HG03558 (cell line): ENCODE measurements around the gene CENPH.
"Not testable (repeated sequence)": the region's sequence is repeated elsewhere in the genome, so short reads cannot be mapped to it uniquely, and the experiment has no call there.

Experiments used
- ATAC-seq: cut with Tn5 transposase; IDR thresholded peaks from one replicate; pipeline ENCODE4 v1.9.1; 2021; ENCODE audit warnings: moderate number of reproducible peaks; ENCODE audit not compliant: unreplicated experiment; ENCODE audit errors: extremely low read depth

Gene CENPH

DNA sequence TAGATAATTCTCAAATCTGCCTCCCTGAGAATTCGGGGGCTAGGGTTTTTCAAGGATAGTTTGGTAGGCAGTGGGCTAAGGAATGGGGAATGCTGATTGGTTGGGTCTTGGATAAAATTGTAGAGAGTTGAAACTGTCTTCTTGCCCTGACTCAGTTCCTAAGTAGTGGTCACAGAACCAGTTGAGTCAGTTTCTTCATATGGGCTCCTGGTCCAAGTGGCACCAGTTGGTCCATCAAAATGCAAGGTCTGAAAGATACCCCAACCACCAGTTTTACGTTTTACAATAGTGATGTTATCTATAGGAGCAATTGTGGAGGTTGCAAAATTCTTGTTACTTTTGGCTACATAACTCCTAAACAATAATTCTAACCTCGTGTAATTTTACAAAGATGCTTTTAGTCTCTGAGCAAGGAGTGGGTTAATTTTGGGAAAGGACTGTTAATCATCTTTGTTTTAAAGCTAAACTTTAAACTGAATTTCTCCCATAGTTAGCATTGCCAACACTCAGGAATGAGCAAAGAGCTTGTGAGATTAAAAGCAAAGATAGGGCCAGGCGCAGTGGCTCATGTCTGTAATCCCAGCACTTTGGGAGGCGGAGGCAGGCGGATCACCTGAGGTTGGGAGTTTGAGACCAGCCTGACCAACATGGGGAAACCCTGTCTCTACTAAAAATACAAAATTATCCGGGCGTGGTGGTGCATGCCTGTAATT lies 53.0 kb downstream of the CENPH start:
- ATAC-seq, result no peak

DNA sequence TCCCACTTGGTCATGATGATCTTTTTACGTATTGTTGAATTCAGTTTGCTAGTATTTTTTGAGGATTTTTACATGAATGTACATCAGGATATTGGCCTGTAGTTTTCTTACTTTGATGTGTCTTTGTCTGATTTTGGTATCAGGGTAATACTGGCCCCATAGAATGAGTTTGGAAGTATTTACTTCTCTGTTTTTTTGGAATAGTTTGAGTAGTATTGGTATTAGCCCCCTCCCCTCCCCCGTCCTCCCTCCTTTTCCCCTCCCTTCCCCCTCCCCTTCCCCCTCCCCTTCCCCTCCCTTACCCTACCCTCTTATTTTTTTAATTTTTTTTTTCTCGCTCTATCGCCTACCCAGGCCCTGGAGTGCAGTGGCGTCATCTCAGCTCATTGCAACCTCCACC lies 55.6 kb downstream of the CENPH start:
- ATAC-seq, result no peak

DNA sequence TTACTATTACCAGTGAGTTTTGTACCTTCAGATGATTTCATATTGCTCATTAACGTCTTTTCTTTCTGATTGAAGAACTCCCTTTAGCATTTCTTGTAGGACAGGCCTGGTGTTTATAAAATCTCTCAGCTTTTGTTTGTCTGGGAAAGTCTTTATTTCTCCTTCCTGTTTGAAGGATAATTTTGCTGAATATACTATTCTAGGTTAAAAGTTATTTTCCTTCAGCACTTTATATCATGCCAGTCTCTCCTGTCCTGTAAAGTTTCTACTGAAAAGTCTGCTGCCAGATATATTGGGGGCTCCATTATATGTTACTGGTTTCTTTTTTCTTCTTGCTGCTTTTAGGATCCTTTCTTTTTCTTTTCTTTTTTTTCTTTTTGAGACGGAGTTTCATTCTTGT lies 58.6 kb downstream of the CENPH start:
- no peak for ATAC-seq

DNA sequence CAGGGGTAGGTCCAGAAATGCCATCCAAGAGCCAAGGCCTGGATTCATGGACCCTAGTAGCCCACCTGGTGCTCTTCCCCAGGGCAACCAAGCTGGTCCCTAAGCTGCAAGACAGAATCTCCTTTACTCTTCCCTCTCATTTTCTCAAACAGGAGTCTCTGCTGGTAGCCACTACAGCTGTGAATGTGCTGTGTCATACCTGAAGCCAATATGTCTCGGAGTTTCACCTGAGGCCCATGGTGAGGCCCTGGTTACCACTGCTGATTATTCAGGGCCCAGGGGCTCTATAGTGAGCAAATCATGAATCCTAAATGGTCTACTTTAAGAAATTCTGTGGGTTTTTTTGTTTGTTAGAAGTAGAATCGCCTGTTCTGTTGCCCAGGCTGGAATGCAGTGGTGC lies 61.2 kb downstream of the CENPH start:
- ATAC-seq, result no peak

DNA sequence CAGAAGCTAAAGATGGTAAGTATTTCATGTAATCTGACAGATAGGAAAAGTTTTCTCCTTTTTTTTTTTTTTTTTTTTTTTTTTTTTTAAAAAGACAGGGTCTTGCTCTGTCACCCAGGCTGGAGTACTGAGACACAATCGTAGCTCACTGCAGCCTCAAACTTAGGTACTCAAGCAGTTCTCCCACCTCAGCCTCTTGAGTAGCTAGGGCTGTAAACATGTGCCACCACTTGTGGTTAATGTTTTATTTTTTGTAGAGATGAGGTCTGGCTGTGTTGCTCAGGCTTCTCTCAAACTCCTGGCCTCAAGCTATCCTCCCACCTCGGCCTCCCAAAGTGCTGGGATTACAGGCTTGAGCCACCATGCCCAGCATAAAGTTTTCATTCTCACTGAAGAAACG lies 63.1 kb downstream of the CENPH start:
- ATAC-seq, result no peak

DNA sequence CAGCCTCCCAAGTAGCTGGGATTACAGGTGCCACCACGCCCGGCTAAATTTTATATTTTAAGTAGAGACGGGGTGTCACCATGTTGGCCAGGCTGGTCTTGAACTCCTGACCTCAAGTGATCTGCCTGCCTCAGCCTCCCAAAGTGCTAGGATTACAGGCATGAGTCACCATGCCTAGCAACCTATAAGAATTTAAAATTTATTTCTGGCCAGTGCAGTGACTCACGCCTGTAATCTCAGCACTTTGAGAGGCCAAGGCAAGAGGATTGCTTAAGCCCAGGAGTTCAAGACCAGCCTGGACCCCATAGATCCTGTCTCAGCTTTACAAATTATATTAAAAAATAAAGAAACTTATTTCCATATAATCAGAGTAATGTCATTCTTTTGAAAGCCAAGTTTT lies 66.6 kb downstream of the CENPH start:
- ATAC-seq, result not testable (repeated sequence)

DNA sequence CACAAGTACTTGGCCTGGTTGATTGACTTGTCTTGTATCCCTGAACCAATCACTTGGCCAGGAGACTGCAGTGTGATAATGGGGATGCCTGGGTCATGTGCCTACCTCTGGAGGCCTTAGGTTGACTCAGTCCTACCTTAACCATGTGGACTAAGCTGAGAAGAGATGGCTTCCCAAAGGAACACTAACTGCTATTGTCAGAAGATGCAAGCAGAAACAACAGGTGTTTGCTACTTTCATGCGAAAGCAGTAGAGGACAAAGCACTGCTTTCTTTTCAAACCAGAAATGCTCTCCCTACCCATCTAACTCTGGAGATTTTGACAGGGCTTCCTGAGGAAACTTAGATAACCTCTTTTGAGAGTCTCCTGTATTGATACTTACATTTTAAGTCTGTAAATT lies 68.2 kb downstream of the CENPH start:
- no peak for ATAC-seq
